Trophoblast cell (in vitro differentiated cells and primary cell): Measurements from ENCODE around the gene FXYD3.
A peak's percentile ranks its signal among the peaks of the same experiment; 100 is the strongest.

ENCODE experiments used
- DNase-seq, 2 donors: peaks; one replicate each; pipeline ENCODE4 v3.0.0-alpha.2; 2016
- H2AFZ ChIP-seq: 2 replicates; pipeline ENCODE4 v1.6.1; 2013; ENCODE audit warnings: low read length, moderate library complexity, mild to moderate bottlenecking; ENCODE audit not compliant: insufficient read depth, poor library complexity
- H2AK5ac ChIP-seq: 2 replicates; pipeline ENCODE4 v1.6.1; 2013; ENCODE audit warnings: mild to moderate bottlenecking, low read length
- H2BK120ac ChIP-seq: 2 replicates; pipeline ENCODE4 v1.6.1; 2013; ENCODE audit warnings: low read length, mild to moderate bottlenecking, moderate library complexity; ENCODE audit not compliant: insufficient read depth, poor library complexity
- H2BK12ac ChIP-seq: 2 replicates; pipeline ENCODE4 v1.6.1; 2013; ENCODE audit warnings: mild to moderate bottlenecking, low read length, moderate library complexity
- H2BK5ac ChIP-seq: 2 replicates; pipeline ENCODE4 v1.6.1; 2013; ENCODE audit warnings: low read length, low read depth, moderate library complexity, mild to moderate bottlenecking; ENCODE audit not compliant: poor library complexity
- H3K14ac ChIP-seq: 2 replicates; pipeline ENCODE4 v1.6.1; 2013; ENCODE audit warnings: mild to moderate bottlenecking, low read length
- H3K18ac ChIP-seq: 2 replicates; pipeline ENCODE4 v1.6.1; 2013; ENCODE audit warnings: mild to moderate bottlenecking, low read length
- H3K23ac ChIP-seq: 2 replicates; pipeline ENCODE4 v1.6.1; 2013; ENCODE audit warnings: low read length
- H3K27ac ChIP-seq: 2 replicates; pipeline ENCODE4 v1.5.1; 2013; ENCODE audit warnings: low read depth, mild to moderate bottlenecking, inconsistent platforms, low read length, moderate library complexity
- H3K27me3 ChIP-seq: 2 replicates; pipeline ENCODE4 v1.6.1; 2013; ENCODE audit warnings: inconsistent platforms, mild to moderate bottlenecking, low read length, moderate library complexity; ENCODE audit not compliant: insufficient read depth
- H3K36me3 ChIP-seq, 2 experiments: 1 replicate in 1 of 2; 2 replicates in 1 of 2; pipeline ENCODE4 v1.6.1; 2013; ENCODE audit warnings: low read length in 2 of 2, mild to moderate bottlenecking in 2 of 2, moderate library complexity in 1 of 2; ENCODE audit not compliant: insufficient read depth in 2 of 2, control insufficient read depth in 1 of 2
- H3K4ac ChIP-seq: 2 replicates; pipeline ENCODE4 v1.6.1; 2013; ENCODE audit warnings: low read depth, mild to moderate bottlenecking, low read length, moderate library complexity
- H3K4me1 ChIP-seq, 2 experiments: 1 replicate in 1 of 2; 2 replicates in 1 of 2; pipeline ENCODE4 v1.6.1; 2013; ENCODE audit warnings: low read length in 2 of 2, mild to moderate bottlenecking in 2 of 2, moderate library complexity in 1 of 2; ENCODE audit not compliant: insufficient read depth in 2 of 2, control insufficient read depth in 1 of 2
- H3K4me2 ChIP-seq: 2 replicates; pipeline ENCODE4 v1.6.1; 2013; ENCODE audit warnings: inconsistent platforms, mild to moderate bottlenecking, low read length, moderate library complexity
- H3K4me3 ChIP-seq: 2 replicates; pipeline ENCODE4 v1.5.1; 2013; ENCODE audit warnings: mild to moderate bottlenecking, low read depth, low read length, inconsistent platforms
- H3K79me1 ChIP-seq: one replicate; pipeline ENCODE4 v1.6.1; 2013; ENCODE audit warnings: low read length
- H3K79me2 ChIP-seq: 2 replicates; pipeline ENCODE4 v1.6.1; 2013; ENCODE audit warnings: low read length, mild to moderate bottlenecking; ENCODE audit not compliant: control insufficient read depth, insufficient read depth, poor library complexity
- H3K9ac ChIP-seq: 2 replicates; pipeline ENCODE4 v1.6.1; 2013; ENCODE audit warnings: mild to moderate bottlenecking, low read length
- H3K9me3 ChIP-seq: 2 replicates; pipeline ENCODE4 v1.6.1; 2013; ENCODE audit warnings: low read depth, mild to moderate bottlenecking, control low read depth, inconsistent platforms, low read length; ENCODE audit not compliant: insufficient read depth
- H4K12ac ChIP-seq: 2 replicates; pipeline ENCODE4 v1.6.1; 2013; ENCODE audit warnings: low read depth, mild to moderate bottlenecking, low read length, moderate library complexity
- H4K8ac ChIP-seq: 2 replicates; pipeline ENCODE4 v1.6.1; 2013; ENCODE audit warnings: low read depth, mild to moderate bottlenecking, low read length, moderate library complexity
- H4K91ac ChIP-seq: one replicate; pipeline ENCODE4 v1.6.1; 2013; ENCODE audit warnings: low read depth, mild to moderate bottlenecking, low read length, moderate library complexity
- WGBS: extraction: QIAGEN DNeasy Blood & Tissue Kit; methylation state at CpG from one replicate; pipeline ENCODE4 v1.1.7; 2013; ENCODE audit warnings: missing lambda C conversion rate; ENCODE audit not compliant: insufficient read length, insufficient coverage; ENCODE audit errors: extremely low coverage; 5-methylcytosine and 5-hydroxymethylcytosine counted together

FXYD3 gene

DNA sequence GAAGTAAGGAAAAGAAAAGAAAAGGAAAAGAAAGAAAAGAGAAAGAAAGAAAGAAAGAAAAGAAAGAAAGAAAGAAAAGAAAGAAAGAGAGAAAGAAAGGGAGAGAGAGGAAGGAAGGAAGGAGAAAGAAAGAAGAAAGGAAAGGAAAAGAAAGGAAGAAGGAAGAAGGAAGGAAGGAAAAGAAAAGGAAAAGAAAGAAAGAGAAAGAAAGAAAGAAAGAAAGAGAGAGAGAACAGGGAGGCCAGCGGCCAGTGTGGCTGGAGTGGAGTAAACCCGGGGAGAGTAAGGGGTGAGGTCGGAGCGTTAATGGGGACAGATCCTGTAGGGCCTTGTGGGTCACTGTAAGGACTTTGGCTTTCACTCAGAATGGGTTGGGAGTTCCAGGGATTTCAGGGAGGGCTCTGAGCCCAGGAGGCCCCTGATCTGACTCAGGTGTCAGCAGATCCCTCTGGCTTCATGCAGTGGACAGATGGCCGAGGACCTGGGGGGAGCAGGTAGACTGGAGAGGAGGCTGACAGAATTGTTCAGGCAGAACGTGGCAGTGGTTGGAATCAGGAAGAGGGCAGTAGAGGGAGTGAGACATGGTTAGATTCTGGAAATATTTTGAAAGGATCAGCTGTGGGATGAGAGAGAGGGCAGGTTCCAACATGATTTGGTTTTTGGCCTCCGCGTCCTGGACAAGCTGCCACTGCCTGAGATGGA lies 19.8 kb upstream of the FXYD3 start:
- H2AK5ac ChIP-seq = no peak overlapping the region
- peak overlapping the region; percentile 35 for H2AFZ ChIP-seq
- H3K9ac ChIP-seq = no peak overlapping the region
- H3K9me3 ChIP-seq = no peaks in the 10 kb centered on the region
- no peak overlapping the region for H2BK12ac ChIP-seq
- no peak overlapping the region for H4K8ac ChIP-seq
- H3K27me3 ChIP-seq = no peaks in the 10 kb centered on the region
- no peak overlapping the region for H4K91ac ChIP-seq
- H3K79me2 ChIP-seq = peaks cover 1% of the 10 kb centered on the region
- H3K4me1 ChIP-seq = peaks cover 2 to 5% of the 10 kb centered on the region in 2 experiments
- no peak overlapping the region for H3K14ac ChIP-seq
- no peak overlapping the region for H2BK5ac ChIP-seq
- H3K23ac ChIP-seq = no peak overlapping the region
- H3K36me3 ChIP-seq = no peaks in the 10 kb centered on the region
- H3K4me3 ChIP-seq = no peak overlapping the region
- no peak overlapping the region for H3K18ac ChIP-seq
- H4K12ac ChIP-seq = no peak overlapping the region
- WGBS = no CpG with 5 or more reads among the region's 8 CpGs
- DNase-seq = peak; percentile 47 to 77
- H3K27ac ChIP-seq = no peak overlapping the region
- H2BK120ac ChIP-seq = peak overlapping the region; percentile 45
- H3K4ac ChIP-seq = no peak overlapping the region
- H3K79me1 ChIP-seq = peaks cover 5% of the 10 kb centered on the region
- H3K4me2 ChIP-seq = no peak overlapping the region

- H3K4ac ChIP-seq = no peak overlapping the region
- no peak overlapping the region for H2AK5ac ChIP-seq
- no peak for DNase-seq
- no peak overlapping the region for H2BK5ac ChIP-seq
- H3K4me2 ChIP-seq = no peak overlapping the region
- H3K9me3 ChIP-seq = no peaks in the 10 kb centered on the region
- H2BK120ac ChIP-seq = no peak overlapping the region
- no peaks in the 10 kb centered on the region for H3K36me3 ChIP-seq
- no peaks in the 10 kb centered on the region for H3K79me2 ChIP-seq
- no peak overlapping the region for H3K27ac ChIP-seq
- H3K14ac ChIP-seq = no peak overlapping the region
- H3K4me3 ChIP-seq = no peak overlapping the region
- H3K23ac ChIP-seq = no peak overlapping the region
- H4K8ac ChIP-seq = no peak overlapping the region
- no peak overlapping the region for H2BK12ac ChIP-seq
- H3K4me1 ChIP-seq = peaks cover 0 to 3% of the 10 kb centered on the region in 2 experiments
- WGBS = no CpG with 5 or more reads among the region's 29 CpGs
- peaks cover 5% of the 10 kb centered on the region for H3K79me1 ChIP-seq
- no peak overlapping the region for H4K12ac ChIP-seq
- no peak overlapping the region for H2AFZ ChIP-seq
- H3K18ac ChIP-seq = no peak overlapping the region
- H3K27me3 ChIP-seq = no peaks in the 10 kb centered on the region
- no peak overlapping the region for H3K9ac ChIP-seq
- H4K91ac ChIP-seq = no peak overlapping the region
Observed at GRCh38 chr19:35098413-35099049, 17.1 kb upstream of the FXYD3 start.

DNA sequence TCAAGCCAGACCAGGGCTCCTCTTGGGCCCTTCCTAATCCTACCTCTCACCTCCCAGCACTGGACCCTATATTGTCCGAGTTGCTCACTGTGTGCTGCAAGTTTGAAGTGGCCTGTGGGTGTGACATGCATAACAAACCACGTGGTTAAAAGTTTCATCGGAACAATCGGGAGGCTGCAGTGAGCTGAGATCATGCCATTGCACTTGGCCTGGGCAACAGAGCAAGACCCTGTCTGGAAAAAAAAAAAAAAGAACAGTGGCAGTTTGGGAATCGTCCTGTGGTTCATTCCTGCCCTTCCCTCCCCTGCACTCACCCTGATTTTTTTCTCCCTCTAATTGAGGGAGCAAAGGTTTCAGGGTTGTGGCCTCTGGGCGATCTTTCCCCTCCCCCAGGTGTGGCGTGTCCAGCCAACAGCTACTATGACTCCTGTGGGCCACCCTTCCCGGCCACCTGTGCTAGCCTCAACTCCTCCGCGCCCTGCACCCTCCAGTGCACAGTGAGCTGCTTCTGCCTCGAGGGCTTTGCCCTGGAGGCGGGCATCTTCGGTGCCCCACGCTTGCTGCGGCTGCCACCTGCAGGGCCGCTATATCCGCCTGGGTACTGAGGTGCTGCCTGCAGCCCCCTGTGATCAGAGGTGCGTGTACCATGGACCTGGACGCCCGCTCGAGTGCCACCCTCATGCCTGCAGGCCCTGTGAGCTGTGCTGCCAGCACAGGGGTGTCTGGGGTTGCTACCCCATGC lies 16.3 kb upstream of the FXYD3 start:
- no peak overlapping the region for H3K4me2 ChIP-seq
- no peak overlapping the region for H2AK5ac ChIP-seq
- H3K36me3 ChIP-seq = no peaks in the 10 kb centered on the region
- no peak overlapping the region for H4K91ac ChIP-seq
- no peak overlapping the region for H3K18ac ChIP-seq
- no peak overlapping the region for H3K4ac ChIP-seq
- H2AFZ ChIP-seq = no peak overlapping the region
- H3K27ac ChIP-seq = no peak overlapping the region
- no peaks in the 10 kb centered on the region for H3K4me1 ChIP-seq
- H2BK5ac ChIP-seq = no peak overlapping the region
- no peaks in the 10 kb centered on the region for H3K79me2 ChIP-seq
- H2BK120ac ChIP-seq = no peak overlapping the region
- no peak overlapping the region for H3K14ac ChIP-seq
- no peak overlapping the region for H4K8ac ChIP-seq
- no peak for DNase-seq
- H3K9me3 ChIP-seq = no peaks in the 10 kb centered on the region
- no peaks in the 10 kb centered on the region for H3K27me3 ChIP-seq
- no peaks in the 10 kb centered on the region for H3K79me1 ChIP-seq
- no peak overlapping the region for H3K4me3 ChIP-seq
- no peak overlapping the region for H2BK12ac ChIP-seq
- WGBS = no CpG with 5 or more reads among the region's 21 CpGs
- H3K9ac ChIP-seq = no peak overlapping the region
- H3K23ac ChIP-seq = no peak overlapping the region
- no peak overlapping the region for H4K12ac ChIP-seq

DNA sequence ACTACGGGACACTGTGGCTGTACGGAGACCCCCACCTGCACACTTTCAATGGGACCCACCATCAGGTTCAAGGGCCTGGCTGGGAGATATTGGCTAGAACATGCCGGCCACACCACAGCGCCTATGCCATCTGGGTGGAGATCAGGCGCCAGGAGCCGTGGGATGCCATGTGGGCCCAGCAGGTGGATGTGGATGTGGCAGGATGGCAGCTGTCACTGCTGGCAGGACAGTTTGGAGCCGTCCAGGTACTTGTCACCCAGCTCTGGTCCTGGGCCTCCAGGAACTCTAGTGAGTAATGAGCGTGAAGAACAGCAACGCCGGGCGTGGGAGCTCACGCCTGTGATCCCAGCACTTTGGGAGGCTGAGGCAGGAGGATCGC lies 15.7 kb upstream of the FXYD3 start:
- H3K79me2 ChIP-seq = no peaks in the 10 kb centered on the region
- no CpG with 5 or more reads among the region's 13 CpGs for WGBS
- H2BK12ac ChIP-seq = no peak overlapping the region

More for the DNA sequence above, 15.7 kb upstream of the FXYD3 start:
- Histone ChIP-seq H3K27me3 (no peaks in the 10 kb centered on the region), H4K8ac (no peak overlapping the region), H2BK5ac (no peak overlapping the region), H3K36me3 (no peaks in the 10 kb centered on the region), H3K9ac (no peak overlapping the region), H3K4me3 (no peak overlapping the region), H4K12ac (no peak overlapping the region), H3K4me2 (no peak overlapping the region), H3K4ac (no peak overlapping the region), H3K4me1 (no peaks in the 10 kb centered on the region), H3K9me3 (no peaks in the 10 kb centered on the region), H3K23ac (no peak overlapping the region), H2AK5ac (no peak overlapping the region), H3K27ac (no peak overlapping the region), H3K14ac (no peak overlapping the region), H3K18ac (no peak overlapping the region), H4K91ac (no peak overlapping the region), H2AFZ (no peak overlapping the region), H2BK120ac (no peak overlapping the region), H3K79me1 (no peaks in the 10 kb centered on the region)
- no peak for DNase-seq
